GM18520 (cell line): ENCODE results near the gene SLIT1.

ENCODE experiments used
- ATAC-seq: cut with Tn5 transposase; IDR thresholded peaks from one replicate; pipeline ENCODE4 v1.9.1; 2021; ENCODE audit not compliant: unreplicated experiment

The SLIT1 gene

DNA sequence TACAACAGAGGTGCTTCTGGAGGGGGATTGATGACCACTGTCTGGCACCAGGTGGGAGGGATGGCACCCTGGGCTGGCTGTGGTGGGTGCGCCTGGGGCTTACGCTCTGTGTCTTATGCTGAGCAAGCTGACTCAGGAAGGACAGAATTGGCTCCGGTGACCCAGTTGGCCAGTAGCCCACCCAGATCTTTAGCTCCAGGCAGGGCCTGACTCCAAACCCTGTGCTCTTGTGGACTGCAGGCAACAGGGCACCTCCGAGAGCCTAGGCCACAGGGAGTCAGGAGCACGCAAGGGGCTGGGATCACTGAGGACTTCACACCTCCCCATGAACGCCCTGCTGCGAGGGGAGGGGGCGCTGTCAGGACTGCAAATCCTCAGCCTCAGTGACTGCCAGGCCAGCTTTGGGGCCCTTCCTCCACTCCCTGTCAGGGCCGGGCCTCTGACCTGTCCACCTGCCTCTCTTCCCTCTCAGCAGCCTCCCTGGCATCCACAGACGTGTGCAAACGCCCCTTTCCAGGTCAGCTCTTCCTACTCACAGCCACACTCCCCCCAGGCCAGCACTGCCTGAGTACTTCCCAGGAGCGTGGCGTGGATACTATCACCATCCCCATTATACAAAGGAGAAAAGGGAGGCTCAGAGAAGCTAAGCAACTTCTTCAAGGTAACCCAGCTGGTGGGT is 118.7 kb downstream of the SLIT1 start:
- no peak for ATAC-seq

DNA sequence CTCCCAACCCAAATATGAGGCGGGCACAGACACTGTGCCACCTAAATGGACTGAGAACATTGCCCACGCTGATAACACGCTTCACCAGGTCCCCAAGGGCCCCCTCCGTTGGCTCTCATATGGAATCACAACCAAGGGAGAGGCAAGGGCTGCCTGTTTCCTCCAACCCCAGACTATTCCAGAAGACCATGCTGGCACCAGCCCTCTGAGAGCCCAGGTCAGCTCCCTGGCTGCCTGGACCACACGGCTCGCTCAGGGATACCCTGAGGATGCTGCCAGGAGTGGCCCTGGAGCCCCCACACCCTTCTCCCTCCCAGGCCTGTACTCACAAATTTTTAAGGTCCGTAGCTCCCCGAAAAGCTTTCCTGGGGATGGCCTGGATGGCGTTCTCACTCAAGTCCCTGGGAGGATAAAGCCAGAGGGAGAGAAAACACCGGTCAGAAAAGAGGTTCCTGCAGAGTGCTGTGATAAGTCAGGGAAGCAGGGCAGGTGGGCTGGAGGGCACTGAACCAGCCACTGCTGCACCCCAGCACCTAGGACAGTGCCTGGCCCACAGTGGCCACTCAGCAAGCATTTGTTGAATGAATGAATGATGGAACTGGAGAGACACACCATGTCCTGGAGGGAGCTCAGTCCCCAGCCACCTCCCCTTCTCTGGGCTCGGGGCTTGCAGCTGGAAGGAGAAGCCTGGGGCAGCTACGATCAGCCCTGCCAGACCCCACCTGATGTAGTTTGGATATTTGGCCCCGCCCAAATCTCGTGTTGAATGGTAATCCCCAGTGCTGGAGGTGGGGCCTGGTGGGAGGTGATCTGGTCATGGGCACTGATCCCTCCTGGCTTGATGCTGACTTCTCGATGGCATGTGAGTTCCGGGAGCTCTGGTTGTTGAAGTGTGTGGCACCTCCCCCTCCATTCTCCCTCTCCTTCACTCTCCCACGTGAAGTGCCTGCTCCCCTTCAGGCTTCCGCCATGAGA is 119.8 kb downstream of the SLIT1 start:
- no peak for ATAC-seq

DNA sequence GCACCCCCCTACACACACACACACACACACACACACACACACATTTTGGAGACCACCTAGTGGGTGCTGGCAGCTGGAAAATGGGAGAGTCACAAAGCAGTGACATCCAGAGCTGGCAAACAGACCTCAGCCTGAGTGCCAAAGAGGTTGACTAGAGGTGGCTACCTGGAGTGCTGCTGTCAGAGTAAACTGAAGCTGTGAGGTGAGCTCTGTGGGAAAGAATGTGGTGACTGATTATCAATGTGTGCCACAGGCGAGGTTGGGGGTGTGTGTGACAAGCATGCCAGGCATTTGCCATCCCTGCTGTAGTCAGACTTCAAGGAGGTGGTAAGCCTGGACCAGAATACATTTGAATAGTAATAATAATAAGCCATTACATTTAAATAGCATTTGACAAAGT is 120.6 kb downstream of the SLIT1 start:
- ATAC-seq: no peak

- no peak for ATAC-seq
Measured at GRCh38 chr10:97063983-97064837, 121.5 kb downstream of the SLIT1 start.

DNA sequence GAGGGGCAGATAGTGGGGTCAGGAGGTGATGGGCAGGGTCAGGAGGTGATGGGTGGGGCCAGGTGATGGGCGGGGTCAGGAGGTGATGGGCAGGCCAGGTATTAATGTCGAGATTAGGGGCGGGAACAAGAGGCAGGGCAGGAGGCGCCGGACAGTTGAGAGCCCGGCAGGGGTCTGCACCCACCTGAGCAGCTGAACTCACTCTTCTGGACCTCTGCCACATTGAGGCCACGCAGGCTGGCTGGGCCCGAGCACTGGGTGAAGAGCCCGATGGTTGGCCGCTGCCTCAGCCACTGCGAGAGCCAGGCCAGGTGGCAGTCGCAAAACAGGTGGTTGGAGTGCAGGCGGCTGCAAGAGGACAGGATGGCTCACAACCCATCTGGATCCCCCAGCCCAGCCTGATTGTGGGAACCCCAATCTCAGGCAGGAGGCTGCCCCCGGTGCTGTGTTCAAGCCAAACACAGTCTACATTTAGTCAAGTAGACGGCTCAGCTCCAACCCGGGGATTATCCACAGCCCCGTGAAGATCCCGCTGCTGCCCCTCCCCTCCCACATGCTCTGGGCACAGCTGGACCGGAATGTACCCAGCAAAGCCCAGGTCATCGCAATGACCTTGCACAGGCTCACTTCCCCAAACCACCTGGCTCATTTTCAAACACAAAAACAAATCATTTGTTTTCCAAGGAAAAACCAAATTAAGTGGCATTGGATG is 122.3 kb downstream of the SLIT1 start:
- ATAC-seq: no peak

DNA sequence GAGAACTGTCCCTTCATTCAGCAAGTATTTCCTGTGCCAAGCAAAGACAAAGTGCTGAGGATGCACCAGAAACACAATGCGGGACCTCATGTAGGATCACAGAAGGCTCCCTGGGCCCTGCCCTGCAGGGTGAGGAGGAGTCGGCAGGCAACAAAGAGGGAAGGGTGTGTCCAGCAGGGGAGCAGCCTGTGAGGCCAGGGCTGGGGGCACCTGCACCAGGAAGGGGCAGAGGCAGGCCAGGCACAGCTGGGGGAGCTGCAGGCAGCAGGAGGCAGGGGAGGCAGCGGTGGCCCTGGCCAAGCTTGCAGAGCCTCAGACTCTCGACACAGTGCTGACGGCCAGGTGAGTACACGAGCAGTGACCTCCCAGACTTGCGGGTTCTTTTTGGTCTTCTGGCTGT is 123.3 kb downstream of the SLIT1 start:
- ATAC-seq: no peak

DNA sequence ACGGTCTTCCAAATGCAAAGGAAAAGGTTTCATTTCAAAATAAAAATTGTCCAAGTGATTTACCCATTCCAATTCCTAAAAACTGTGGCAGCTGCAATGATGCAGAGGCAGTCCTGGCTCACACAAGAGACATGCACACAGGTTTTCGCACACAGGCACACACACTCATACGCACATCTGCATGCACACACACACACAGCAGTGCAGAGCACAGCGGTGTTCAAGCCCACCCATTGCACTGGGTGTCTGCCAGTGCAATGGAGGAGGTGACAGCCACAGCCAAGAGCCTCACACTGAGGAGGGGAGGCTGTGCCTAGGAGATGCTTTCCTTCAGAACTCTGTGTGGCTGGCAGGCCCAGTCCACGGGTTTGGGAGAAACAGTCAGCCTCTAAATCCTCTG is 123.7 kb downstream of the SLIT1 start:
- ATAC-seq: no peak

DNA sequence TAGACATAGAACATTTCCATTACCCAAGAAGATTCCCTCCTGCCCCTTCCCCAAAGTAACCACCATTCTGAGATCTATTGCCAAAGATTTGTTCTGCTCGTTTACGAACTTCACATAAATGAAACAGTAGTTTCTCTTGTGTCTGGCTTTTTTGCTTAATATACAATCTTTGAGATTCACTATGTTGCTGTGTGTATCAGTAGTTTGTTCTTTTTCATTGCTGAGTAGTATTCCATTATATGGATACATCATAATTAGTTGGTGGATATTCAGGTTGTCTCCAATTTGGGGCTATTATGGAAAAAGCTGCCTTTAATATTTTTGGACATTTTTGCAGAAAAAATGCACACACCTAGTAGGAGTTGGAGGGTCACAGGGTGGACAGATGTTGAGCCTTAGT is 124.3 kb downstream of the SLIT1 start:
- ATAC-seq: no peak

- no peak for ATAC-seq
Measured at GRCh38 chr10:97060441-97061084, 125.2 kb downstream of the SLIT1 start.

- no peak for ATAC-seq
Measured at GRCh38 chr10:97059872-97060205, 125.9 kb downstream of the SLIT1 start.

DNA sequence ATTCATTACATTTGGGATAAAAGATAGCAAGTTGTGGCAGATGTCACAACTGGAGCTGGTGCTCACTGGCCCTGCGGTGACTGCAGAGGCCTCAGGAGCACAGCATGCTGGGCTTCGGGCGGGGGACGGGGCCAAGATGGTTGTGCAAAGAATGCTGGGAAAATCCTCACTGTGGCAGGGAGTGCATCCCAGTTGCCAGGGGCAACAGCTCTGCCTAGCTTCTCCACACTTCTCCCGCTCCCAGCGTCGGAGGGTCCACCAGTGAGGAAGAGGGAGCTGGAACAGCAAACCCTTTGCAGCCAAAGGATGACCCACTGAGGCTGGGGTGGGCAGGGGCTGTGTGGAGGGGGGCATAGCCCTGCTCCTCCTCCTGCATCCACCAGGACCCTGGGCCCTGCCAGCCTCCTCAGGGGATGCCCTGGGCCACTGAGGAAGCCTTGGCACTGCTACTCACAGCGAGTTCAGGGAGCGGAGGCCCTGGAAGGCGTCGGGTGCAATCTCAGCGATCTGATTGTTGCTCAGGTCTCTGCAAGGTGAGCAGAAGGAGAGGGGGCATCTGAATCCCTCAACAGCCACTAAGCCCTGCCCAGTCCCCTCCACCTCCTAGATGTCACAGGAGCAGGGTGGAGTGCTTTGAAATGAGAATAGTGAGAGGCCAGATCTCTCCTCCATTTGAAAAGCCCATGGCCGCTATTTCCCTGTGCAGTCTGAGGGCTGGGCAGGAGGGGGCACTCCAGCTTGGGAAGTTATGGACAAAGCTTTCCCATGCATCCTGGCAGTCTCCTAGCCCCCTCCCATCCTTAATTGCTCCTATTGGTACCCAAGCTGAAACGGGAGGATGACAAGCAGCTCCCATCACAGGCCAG is 126.5 kb downstream of the SLIT1 start:
- no peak for ATAC-seq

DNA sequence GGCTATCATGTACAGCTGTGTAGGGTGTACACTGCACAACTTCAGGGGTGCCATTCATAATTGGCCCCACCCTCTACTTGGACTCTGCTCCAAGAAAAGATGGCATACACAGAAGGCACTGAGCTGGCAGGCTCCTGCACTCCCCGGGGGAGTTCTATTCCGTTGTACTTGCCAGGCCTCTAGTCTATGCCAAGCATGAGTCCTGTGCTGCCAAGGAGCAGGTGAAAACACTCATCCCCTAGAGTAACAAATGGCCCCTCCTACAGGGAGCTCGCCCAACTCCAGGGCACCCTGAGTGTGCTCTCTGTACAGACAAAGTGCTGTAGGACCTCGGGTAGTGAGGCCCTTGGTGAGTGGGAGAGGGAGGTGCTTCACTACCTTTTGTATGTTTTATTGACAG is 127.2 kb downstream of the SLIT1 start:
- no peak for ATAC-seq

- ATAC-seq: no peak
Measured at GRCh38 chr10:97057491-97058235, 128.1 kb downstream of the SLIT1 start.

GRCh38 chr10:97056003-97056630 is 129.6 kb downstream of the SLIT1 start:
- ATAC-seq: no peak

- no peak for ATAC-seq
Measured at GRCh38 chr10:97053276-97053675, 132.5 kb downstream of the SLIT1 start.

DNA sequence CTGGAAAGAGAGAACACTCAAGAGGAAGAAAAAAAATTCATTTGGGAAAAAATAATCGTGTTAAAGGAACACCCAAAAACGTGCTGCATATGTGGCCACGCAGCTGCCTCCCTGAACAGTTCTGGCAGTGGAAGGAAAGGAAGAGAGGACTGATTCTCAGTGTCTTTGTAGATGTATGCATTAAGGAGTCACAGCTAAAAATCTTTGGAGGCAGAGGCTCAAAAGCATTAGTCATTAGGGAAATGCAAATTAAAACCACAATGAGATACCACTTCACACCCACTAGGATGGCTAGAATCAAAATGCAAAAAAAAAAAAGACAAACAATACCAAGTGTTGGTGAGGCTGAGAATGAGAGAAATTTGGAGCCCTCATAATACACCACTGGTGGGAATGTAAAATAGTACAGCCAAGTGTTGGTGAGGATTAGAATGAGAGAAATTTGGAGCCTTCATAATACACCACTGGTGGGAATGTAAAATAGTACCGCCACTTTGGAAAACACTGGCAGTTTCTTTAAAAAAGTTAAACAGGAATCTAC is 134.7 kb downstream of the SLIT1 start:
- ATAC-seq: no peak

DNA sequence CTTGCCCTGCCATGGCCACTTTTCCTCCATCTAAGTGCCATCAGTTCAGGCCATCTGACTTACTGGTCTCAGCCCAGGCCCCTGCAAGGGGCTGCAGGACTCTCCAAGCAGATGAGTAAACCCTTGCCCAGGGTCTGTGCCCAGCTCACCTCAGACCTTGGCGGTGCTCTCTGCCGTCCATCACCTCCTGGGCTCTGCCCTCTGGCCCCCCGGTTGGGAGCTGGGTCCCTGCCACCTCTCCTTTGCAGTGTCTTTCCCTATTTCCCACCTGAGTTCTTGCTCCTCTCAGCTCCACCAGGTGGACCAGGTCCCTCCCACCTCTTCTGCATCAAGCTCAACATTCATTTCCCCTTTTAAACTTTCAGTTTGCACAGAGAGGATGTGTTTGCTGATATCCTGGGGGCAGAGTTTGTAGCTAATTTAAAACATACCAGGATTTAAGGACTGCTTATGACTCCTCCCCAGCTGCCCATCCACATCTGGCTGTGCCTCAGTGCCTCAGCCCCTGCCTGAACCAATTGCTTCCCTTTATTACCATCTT is 135.5 kb downstream of the SLIT1 start:
- ATAC-seq: no peak

- ATAC-seq: no peak
Measured at GRCh38 chr10:97049670-97050069, 136.1 kb downstream of the SLIT1 start.
